Cardiac fibroblast (primary cell): ENCODE results near the gene STXBP4.

Experiments
- DNase-seq, 2 donors: peaks; one replicate each; pipeline versions ENCODE4 v3.0.0 to v3.0.0-alpha.2; 2010; ENCODE audit warnings: low read depth in 2 of 2
- H3K4me3 ChIP-seq, 2 donors: replicated peaks in 1 of 2; 1 replicate in 1 of 2; 2 replicates in 1 of 2; pipeline ENCODE4 v1.5.1; 2011; ENCODE audit warnings: low read depth in 2 of 2, low read length in 2 of 2, mild to moderate bottlenecking in 2 of 2, moderate library complexity in 1 of 2
- TF ChIP-seq, protein P1 (sequence below): IDR thresholded peaks from one replicate; pipeline ENCODE4 v1.5.1; 2011; ENCODE audit warnings: low read depth, mild to moderate bottlenecking, low read length, inconsistent platforms

STXBP4 gene, protein sequence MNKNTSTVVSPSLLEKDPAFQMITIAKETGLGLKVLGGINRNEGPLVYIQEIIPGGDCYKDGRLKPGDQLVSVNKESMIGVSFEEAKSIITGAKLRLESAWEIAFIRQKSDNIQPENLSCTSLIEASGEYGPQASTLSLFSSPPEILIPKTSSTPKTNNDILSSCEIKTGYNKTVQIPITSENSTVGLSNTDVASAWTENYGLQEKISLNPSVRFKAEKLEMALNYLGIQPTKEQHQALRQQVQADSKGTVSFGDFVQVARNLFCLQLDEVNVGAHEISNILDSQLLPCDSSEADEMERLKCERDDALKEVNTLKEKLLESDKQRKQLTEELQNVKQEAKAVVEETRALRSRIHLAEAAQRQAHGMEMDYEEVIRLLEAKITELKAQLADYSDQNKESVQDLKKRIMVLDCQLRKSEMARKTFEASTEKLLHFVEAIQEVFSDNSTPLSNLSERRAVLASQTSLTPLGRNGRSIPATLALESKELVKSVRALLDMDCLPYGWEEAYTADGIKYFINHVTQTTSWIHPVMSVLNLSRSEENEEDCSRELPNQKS

DNA sequence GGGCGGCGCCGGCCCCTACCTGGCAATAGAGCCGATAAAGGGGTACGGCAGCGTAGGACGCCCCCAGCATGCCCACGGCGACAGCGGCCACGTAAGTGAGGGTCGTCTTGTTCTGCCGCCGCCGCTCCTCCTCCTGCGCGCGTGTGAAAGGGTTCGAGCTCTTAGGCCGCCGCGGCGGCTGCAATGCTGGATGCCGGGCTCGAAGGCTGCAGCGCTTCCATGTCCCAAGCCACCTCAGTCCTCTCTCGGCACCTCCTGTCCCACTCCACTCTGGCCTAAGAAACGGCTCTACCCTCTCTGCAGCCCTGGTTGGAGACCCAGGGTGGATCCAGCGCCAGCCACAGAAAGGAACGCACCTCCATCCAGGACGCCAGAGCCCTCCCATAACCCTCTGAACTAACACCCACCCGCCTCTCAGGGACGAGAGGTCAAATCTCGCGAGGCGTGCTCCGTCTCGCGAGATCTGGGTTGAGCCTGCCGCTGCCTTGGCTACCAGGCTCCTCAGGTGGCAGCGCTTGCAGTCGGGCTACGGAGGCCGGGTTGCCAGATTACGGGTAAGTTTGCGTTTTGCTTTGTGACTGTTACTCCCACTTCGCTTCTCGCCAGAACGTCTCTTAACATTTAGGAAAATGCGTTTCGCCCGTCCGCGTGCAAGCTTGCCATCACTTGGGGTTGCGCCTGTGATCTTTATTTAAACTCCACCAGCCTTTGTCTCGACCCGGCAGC, at the start of gene STXBP4, which contains the start of gene COX11:
STXBP4 (plus strand) TSS at position 504 of the 726 bp plus-strand sequence. CDS start 17,455 bp downstream, outside the sequence.
COX11 (minus strand) TSS at position 393 of the 726 bp plus-strand sequence; CDS start at position 385, 8 bp downstream.
- H3K4me3 ChIP-seq: peak within 1 kb of the TSS; percentile 84 to 95

DNA sequence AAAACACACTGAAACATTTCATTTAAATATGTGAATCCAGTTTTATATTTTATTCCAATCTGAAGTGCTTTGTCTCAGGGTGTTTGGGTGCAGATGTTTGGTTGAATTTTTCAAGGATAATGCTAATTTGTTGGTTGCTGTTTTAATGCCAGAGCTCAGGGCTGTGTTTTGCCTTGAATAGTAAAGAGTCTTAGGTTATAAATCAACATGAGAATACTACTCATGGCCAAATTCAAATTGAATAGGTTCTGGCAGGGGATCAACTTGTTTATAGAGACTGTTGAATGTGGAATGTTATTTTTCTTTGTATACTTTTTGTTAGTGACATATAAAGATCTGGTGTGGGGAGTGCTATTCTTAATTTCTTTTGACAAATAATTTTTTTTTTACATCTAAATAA, 49.1 kb upstream of the STXBP4 start:
- DNase-seq: no peak
- no peak overlapping the region for H3K4me3 ChIP-seq
- TF ChIP-seq, protein P1, sequence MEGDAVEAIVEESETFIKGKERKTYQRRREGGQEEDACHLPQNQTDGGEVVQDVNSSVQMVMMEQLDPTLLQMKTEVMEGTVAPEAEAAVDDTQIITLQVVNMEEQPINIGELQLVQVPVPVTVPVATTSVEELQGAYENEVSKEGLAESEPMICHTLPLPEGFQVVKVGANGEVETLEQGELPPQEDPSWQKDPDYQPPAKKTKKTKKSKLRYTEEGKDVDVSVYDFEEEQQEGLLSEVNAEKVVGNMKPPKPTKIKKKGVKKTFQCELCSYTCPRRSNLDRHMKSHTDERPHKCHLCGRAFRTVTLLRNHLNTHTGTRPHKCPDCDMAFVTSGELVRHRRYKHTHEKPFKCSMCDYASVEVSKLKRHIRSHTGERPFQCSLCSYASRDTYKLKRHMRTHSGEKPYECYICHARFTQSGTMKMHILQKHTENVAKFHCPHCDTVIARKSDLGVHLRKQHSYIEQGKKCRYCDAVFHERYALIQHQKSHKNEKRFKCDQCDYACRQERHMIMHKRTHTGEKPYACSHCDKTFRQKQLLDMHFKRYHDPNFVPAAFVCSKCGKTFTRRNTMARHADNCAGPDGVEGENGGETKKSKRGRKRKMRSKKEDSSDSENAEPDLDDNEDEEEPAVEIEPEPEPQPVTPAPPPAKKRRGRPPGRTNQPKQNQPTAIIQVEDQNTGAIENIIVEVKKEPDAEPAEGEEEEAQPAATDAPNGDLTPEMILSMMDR: no peak

More for the DNA sequence above, at the start of gene STXBP4, which contains the start of gene COX11:
- DNase-seq: peak; percentile 97 to 98
- TF ChIP-seq, protein P1: peak; percentile 58

DNA sequence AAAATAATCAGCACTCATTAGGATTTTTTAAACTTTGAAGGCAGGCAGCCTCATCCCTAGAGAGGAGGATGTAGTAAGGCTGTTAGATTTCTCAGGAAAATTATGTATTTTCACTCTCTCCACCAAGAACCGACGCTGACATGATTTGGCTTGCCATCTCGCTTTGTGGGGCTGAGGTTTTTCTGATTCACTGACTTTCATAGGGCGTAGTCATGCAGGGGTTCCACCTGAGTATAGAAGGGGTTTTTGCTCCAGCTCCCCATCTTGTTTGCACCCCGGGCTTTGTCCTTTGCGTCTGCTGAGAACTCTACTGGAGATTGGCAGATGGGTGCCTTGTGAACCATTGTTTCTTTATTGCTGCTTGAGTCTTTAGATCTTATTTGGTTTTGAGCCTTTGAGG, 47.7 kb upstream of the STXBP4 start:
- TF ChIP-seq, protein P1: no peak
- no peak for DNase-seq
- no peak overlapping the region for H3K4me3 ChIP-seq

DNA sequence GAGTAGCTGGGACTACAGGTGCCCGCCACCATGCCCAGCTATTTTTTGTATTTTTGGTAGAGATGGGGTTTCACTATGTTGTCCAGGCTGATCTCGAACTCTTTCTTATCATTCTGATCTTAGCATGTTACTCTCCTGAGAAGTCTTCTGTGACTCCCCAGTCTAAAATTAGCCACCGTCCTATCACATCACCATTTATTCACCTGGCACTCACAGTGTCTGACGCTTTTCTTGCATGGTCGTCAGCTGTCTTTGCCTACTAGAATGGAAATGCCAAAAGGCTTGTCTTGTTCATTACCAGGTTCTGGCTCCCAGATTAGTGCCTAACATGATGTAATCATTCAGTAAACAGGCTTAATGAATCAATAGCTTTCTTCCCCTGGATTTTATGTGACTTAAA, 44.2 kb upstream of the STXBP4 start:
- TF ChIP-seq, protein P1: no peak
- DNase-seq: no peak
- no peak overlapping the region for H3K4me3 ChIP-seq

DNA sequence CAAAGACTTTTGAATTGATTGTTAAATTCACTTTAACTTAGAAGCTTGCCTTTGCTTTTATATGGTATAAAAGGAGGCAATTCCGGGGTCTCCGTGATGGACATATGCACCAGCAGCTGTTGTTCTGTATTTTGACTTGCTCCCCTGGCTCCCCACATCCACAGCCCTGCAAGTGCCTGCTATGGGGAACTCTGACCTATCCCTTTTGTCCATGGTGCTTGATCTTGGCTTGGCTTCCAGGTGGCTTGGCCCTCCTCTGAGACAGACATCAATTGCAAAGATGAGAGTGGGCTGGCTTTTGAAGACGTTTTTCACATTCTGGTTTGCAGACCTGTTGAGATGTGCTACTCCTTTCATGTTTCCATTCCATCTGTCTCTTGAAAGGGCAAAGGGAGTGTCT, 41.0 kb upstream of the STXBP4 start:
- TF ChIP-seq, protein P1: no peak
- H3K4me3 ChIP-seq: no peak overlapping the region
- DNase-seq: no peak

DNA sequence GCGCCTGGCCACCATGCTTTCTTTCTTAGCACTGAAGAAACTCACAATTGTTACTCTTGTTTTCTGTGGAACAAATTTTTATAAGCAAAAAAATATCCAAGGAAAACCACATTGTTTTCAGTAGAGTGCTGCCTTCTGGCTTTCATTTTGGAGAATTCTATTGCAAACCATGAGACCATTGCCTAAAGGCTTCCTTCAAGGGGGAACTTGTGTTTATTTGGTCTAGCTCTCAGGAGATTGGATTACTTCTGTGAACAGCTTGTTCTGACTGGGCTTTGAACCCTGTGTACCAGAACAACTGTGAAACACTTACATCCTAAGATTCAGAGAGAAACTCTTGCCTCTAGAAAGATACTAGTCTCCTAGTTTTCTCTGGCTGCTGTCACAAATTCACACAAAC, 35.9 kb upstream of the STXBP4 start:
- no peak for DNase-seq
- TF ChIP-seq, protein P1: no peak
- no peak overlapping the region for H3K4me3 ChIP-seq
